T-helper 2 cell (primary cell): ENCODE measurements around the gene UBAC2.
A peak's percentile ranks its signal among the peaks of the same experiment; 100 is the strongest.

ENCODE experiments used
- DNase-seq, 5 experiments: peaks; one replicate each; pipeline versions ENCODE4 v3.0.0 to v3.0.0-alpha.2; 2012 to 2022

Gene UBAC2

GRCh38 chr13:99297331-99297730 is 96.7 kb downstream of the UBAC2 start:
- DNase-seq = peak in 1 of 5 experiments; percentile 85

- DNase-seq = no peak
Measured at GRCh38 chr13:99298056-99298455, 97.4 kb downstream of the UBAC2 start.

- DNase-seq = no peak
Measured at GRCh38 chr13:99299256-99299919, 98.7 kb downstream of the UBAC2 start.

GRCh38 chr13:99299920-99300341 is 99.3 kb downstream of the UBAC2 start:
- no peak for DNase-seq

- DNase-seq = no peak
Measured at GRCh38 chr13:99301056-99301838, 100.6 kb downstream of the UBAC2 start.

- no peak for DNase-seq
Measured at GRCh38 chr13:99301913-99302636, 101.4 kb downstream of the UBAC2 start.

- DNase-seq = no peak
Measured at GRCh38 chr13:99302637-99303505, 102.2 kb downstream of the UBAC2 start.

- DNase-seq = peak in 4 of 5 experiments; percentile 48 to 82 (median 52)
Measured at GRCh38 chr13:99303863-99304521, 103.3 kb downstream of the UBAC2 start.

GRCh38 chr13:99304541-99304940 is 103.9 kb downstream of the UBAC2 start:
- no peak for DNase-seq

GRCh38 chr13:99305158-99305557 is 104.5 kb downstream of the UBAC2 start:
- DNase-seq = no peak

GRCh38 chr13:99305566-99305965 is 104.9 kb downstream of the UBAC2 start:
- DNase-seq = no peak

- peak in 2 of 5 experiments; percentile 57 to 94 for DNase-seq
Measured at GRCh38 chr13:99307247-99307646, 106.6 kb downstream of the UBAC2 start, which contains the start of gene GPR183. Gene GPR183, minus strand, starts transcription at chr13:99307399. Its CDS starts 11,254 bp downstream, at chr13:99296145.

GRCh38 chr13:99307648-99308339 is 107.1 kb downstream of the UBAC2 start:
- peak in 2 of 5 experiments; percentile 63 to 91 for DNase-seq

- no peak for DNase-seq
Measured at GRCh38 chr13:99308471-99309087, 107.9 kb downstream of the UBAC2 start.

GRCh38 chr13:99310382-99311031 is 109.9 kb downstream of the UBAC2 start:
- DNase-seq = no peak

- no peak for DNase-seq
Measured at GRCh38 chr13:99311137-99311536, 110.5 kb downstream of the UBAC2 start.

- no peak for DNase-seq
Measured at GRCh38 chr13:99311748-99312492, 111.3 kb downstream of the UBAC2 start.

GRCh38 chr13:99312493-99312883 is 111.8 kb downstream of the UBAC2 start:
- DNase-seq = peak in 1 of 5 experiments; percentile 70

- DNase-seq = no peak
Measured at GRCh38 chr13:99313501-99313900, 112.8 kb downstream of the UBAC2 start.
